GM23338 (cell line): ENCODE data around the gene WDR70.

Source experiments
- CREB1 ChIP-seq: fragments of 250-450 bp; sonication (Bioruptor Pico); IDR thresholded peaks from 2 replicates; pipeline ENCODE4 v1.5.0; 2020; ENCODE audit warnings: low read depth, mild to moderate bottlenecking, moderate library complexity
- EZH2 ChIP-seq: fragments of 200-600 bp; sonication (generic); IDR thresholded peaks from one replicate; pipeline ENCODE4 v1.8.0; 2017; ENCODE audit warnings: antibody characterized with exemption, mild to moderate bottlenecking, low read depth; ENCODE audit not compliant: unreplicated experiment
- EZH2phosphoT487 ChIP-seq: fragments of 200-600 bp; sonication (generic); IDR thresholded peaks from one replicate; pipeline ENCODE4 v1.8.1; 2018; ENCODE audit warnings: antibody characterized with exemption; ENCODE audit not compliant: unreplicated experiment
- JUNB ChIP-seq: IDR thresholded peaks from one replicate; pipeline ENCODE4 v1.6.1; 2016; ENCODE audit warnings: antibody characterized with exemption; ENCODE audit not compliant: unreplicated experiment
- POLR2AphosphoS5 ChIP-seq: IDR thresholded peaks from 2 replicates; pipeline ENCODE4 v1.6.1; 2016; ENCODE audit warnings: antibody characterized with exemption, low read depth
- REST ChIP-seq: IDR thresholded peaks from one replicate; pipeline ENCODE4 v1.6.1; 2018; ENCODE audit warnings: antibody characterized with exemption; ENCODE audit not compliant: unreplicated experiment
- TF ChIP-seq, protein P1 (sequence below), 2 experiments: fragments of 200-600 bp in 1 of 2; sonication (generic) in 1 of 2; conservative IDR thresholded peaks; 2 replicates each; pipeline versions ENCODE4 v1.5.1 to v1.6.1; 2016 to 2017; ENCODE audit warnings: antibody characterized with exemption in 2 of 2, low read depth in 2 of 2, mild to moderate bottlenecking in 2 of 2, moderate library complexity in 1 of 2

DNA sequence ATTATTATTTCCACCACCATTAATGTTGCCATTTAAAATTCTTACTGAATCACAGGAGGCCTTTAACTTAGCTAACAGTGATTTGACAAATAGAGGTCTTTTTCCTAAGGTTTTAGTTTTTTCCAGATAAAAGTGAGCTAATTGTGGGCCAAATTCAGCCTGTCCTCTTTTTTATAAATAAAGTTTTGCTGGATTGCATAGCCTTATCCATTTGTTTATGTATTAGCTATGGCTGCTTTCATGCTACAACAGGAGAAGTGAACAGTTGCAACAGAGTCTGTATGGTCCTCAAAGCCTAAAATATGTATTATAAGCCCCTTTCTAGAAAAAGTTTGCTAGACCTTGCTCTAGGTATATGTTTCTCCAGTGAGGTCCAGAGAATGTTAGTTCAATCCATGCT lies 288.3 kb downstream of the WDR70 start:
- TF ChIP-seq, protein P1, sequence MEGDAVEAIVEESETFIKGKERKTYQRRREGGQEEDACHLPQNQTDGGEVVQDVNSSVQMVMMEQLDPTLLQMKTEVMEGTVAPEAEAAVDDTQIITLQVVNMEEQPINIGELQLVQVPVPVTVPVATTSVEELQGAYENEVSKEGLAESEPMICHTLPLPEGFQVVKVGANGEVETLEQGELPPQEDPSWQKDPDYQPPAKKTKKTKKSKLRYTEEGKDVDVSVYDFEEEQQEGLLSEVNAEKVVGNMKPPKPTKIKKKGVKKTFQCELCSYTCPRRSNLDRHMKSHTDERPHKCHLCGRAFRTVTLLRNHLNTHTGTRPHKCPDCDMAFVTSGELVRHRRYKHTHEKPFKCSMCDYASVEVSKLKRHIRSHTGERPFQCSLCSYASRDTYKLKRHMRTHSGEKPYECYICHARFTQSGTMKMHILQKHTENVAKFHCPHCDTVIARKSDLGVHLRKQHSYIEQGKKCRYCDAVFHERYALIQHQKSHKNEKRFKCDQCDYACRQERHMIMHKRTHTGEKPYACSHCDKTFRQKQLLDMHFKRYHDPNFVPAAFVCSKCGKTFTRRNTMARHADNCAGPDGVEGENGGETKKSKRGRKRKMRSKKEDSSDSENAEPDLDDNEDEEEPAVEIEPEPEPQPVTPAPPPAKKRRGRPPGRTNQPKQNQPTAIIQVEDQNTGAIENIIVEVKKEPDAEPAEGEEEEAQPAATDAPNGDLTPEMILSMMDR (conservative IDR thresholded peaks at IDR 0.05; ENCODE audit: low read depth in 2 of 2): no peak
- TF ChIP-seq EZH2phosphoT487 (no peak), EZH2 (no peak), POLR2AphosphoS5 (no peak), JUNB (no peak), REST (no peak), CREB1 (CRISPR knock-in tag) (no peak)
